Vagina (tissue), 2 donors: ENCODE results near the gene RRP1B.

Experiments
- CTCF ChIP-seq, 3 experiments: fragments of 450-650 bp in 2 of 3; fragments of 200-600 bp in 1 of 3; sonication (generic) in 1 of 3; IDR thresholded peaks; one replicate each; pipeline ENCODE4 v1.5.1; 2017 to 2019; ENCODE audit warnings: antibody characterized with exemption in 3 of 3, mild to moderate bottlenecking in 2 of 3, moderate library complexity in 2 of 3
- POLR2A ChIP-seq, 2 donors: fragments of 450-650 bp; IDR thresholded peaks; one replicate each; pipeline ENCODE4 v1.6.1; 2017; ENCODE audit warnings: antibody characterized with exemption in 2 of 2, mild to moderate bottlenecking in 2 of 2, moderate library complexity in 2 of 2
- POLR2AphosphoS5 ChIP-seq, 2 donors: sonication (generic); formaldehyde crosslinking; IDR thresholded peaks; one replicate each; pipeline ENCODE4 v1.9.0; 2017; ENCODE audit warnings: antibody characterized with exemption in 2 of 2, mild to moderate bottlenecking in 2 of 2, low read depth in 1 of 2; ENCODE audit not compliant: insufficient read depth in 1 of 2

GRCh38 chr21:43731891-43732711 lies 72.7 kb downstream of the RRP1B start:
- TF ChIP-seq CTCF (IDR thresholded peaks at IDR 0.05) (no peak), POLR2A (IDR thresholded peaks at IDR 0.05) (no peak), POLR2AphosphoS5 (IDR thresholded peaks at IDR 0.05; ENCODE audit: insufficient read depth in 1 of 2, low read depth in 1 of 2) (no peak)
